MV-4-11 (cell line): ENCODE data around the gene TMEM50A.
"Not testable (repeated sequence)": the region's sequence is repeated elsewhere in the genome, so short reads cannot be mapped to it uniquely, and the experiment has no call there.

Experiments
- DNase-seq: peaks from one replicate; lab custom pipeline; 2025; lab: John Stamatoyannopoulos, UW

TMEM50A gene

DNA sequence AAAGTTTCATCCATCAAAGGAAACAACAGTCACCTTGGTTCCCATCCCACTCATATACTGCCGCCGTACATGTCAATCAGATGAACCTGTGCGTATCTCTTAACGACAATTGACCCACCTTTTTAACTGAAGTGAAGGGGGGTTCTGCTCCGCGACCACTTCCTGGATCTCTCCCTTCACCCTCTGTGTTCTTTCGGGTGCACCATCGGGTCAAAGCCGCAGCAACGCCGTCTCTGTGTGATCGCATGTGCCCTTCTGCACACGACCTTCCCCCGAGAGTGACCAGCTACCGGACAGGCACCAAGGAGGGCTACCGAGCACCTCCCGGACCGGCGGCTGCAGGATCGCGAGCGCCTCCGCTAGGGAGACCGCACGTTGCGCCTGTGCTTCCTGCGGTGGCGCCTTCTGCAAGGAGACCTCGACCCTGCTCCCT, 1.2 kb upstream of the TMEM50A start:
- DNase-seq, result not testable (repeated sequence)

GRCh38 chr1:25337483-25338187, 499 bp upstream of the TMEM50A start:
- DNase-seq, result not testable (repeated sequence)

- no peak for DNase-seq
Measured at GRCh38 chr1:25338986-25339385, 852 bp downstream of the TMEM50A start.

DNA sequence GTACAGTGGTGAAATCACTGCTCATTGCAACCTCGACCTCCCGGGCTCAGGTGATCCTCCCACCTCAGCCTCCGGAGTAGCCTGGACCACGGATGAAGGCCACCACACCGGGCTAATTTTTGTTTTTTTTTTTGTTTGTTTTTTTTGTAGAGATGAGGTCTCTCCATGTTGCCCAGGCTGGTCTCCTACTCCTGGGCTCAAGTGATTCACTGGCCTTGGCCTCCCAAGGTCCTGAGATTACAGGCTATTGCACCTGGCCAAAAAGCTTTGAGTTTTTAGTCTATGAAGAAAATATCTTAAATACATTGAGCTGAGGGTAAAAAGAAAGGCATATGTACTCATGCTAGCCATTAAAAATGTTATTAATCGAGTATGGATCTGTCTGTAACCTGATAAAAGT, 3.6 kb downstream of the TMEM50A start:
- DNase-seq, result no peak

GRCh38 chr1:25342846-25343245, 4.7 kb downstream of the TMEM50A start:
- DNase-seq, result no peak

DNA sequence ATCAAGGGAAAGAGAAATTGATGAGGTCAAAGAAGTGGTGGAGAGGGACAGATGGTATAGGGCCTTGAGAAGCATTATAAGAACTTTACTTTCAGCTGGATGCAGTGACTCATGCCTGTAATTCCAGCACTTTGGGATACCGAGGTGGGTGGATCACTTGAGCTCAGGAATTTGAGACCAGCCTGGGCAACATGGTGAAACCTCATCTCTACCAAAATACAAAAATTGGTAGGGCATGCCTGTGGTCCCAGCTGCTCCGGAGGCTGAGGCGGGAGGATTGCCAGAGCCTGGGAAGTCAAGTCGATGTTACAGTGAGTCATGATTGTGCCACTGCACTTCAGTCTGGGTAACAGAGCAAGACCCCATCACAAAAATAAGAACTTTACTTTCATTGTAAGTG, 5.7 kb downstream of the TMEM50A start:
- no peak for DNase-seq

GRCh38 chr1:25347556-25347955, 9.4 kb downstream of the TMEM50A start:
- DNase-seq, result no peak

DNA sequence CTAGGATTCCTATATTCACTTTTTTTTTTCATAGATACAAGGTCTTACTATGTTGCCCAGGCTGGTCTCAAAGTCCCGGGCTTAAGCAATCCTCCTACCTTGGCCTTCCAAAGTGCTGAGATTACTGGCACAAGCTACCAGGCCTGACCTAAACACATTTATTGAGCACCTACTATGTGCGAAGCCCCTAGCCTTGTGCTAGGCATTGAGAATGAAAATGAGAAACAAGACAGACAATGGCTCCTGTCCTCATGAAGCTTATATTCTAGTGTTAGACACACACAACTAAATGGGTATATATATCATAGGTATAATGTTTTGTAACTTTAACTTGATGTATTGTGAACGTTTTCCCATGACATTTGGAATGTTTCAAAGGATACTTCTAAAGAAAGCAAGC, 11.5 kb downstream of the TMEM50A start:
- no peak for DNase-seq

GRCh38 chr1:25355841-25356395, 17.8 kb downstream of the TMEM50A start:
- no peak for DNase-seq

GRCh38 chr1:25356441-25356840, 18.3 kb downstream of the TMEM50A start:
- DNase-seq, result no peak

- DNase-seq, result no peak
Measured at GRCh38 chr1:25356848-25357247, 18.7 kb downstream of the TMEM50A start.

GRCh38 chr1:25360596-25361581, 22.8 kb downstream of the TMEM50A start:
- no peak for DNase-seq

GRCh38 chr1:25361901-25362300, 23.8 kb downstream of the TMEM50A start:
- DNase-seq, result no peak

DNA sequence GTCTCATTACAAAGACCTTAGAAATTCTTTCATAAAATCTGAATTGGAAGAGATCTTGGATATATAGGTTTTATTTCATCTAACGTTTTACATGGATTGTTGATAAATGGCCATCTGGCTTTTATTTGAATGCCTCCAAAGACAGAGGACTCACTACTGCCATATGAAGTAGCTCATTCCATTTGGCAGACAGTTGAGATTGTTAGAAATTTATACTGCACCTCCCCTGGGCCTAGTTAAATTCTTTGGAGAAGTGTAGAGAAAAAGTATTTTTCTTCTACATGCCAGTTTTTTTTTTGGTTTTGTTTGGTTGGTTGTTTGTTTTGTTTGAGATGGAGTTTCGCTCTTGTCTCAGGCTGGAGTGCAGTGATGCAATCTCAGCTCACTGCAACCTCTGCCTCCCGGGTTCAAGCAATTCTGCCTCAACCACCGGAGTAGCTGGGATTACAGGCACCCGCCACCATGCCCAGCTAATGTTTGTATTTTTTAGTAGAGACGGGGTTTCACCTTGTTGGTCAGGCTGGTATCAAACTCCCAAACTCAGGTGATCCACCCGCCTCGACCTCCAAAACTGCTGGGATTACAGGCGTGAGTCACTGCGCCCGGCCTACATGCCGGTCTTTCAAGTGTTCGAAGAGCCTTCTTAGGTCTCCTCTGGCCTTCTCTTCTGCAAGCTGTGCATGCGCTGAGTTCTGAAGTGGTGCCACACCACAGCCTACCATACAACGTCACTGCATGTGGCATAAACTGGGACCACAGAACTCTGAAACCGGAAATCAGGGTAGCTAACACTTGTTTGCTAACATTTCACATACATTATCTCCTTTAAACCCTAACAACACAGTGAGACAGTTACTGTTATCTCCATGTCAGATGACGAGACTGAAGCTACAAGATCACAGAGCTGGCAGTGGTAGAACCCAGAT, 24.8 kb downstream of the TMEM50A start:
- DNase-seq, result not testable (repeated sequence)

DNA sequence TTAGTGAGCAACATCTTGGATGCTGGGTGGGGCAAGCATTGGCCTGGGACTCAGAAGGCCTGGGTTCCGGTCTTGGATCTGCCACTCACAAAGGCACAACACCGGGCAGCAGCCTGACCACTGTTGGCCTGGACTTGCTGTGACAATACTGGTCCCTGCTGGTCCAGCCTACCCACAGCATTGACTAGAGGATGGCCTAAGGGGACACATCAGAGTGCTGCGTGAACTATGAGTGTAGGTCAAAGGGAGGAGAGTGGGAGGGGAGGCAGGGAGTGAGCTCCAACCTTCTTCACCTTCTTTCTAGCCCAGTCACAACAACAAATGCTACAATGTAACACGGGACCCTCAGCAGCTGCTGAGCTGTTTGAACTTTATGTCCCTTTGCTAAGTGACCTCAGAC, 31.1 kb downstream of the TMEM50A start:
- no peak for DNase-seq

- DNase-seq, result peak; percentile 32
Measured at GRCh38 chr1:25369691-25370271, 31.6 kb downstream of the TMEM50A start.

- not testable (repeated sequence) for DNase-seq
Measured at GRCh38 chr1:25371757-25372156, 33.6 kb downstream of the TMEM50A start.

DNA sequence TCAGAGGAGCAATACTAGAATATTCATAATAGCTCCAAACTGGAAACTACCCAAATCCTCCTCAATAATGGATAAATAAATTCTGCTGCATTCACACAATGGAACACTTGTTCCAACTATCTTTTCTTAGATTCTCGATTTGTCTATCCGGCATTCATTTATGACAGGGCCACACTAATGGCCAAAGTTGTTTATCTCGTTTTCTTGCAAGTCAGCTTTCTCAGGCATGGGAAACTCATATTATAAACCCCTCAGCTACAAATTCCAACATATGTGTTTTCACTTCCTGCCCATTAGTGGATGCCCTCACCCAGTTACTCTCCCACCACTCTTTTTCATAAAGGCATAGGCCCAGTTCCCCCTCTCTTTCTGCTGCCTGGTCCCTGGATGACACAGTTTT, 40.2 kb downstream of the TMEM50A start:
- not testable (repeated sequence) for DNase-seq

- DNase-seq, result not testable (repeated sequence)
Measured at GRCh38 chr1:25382543-25382942, 44.4 kb downstream of the TMEM50A start.

DNA sequence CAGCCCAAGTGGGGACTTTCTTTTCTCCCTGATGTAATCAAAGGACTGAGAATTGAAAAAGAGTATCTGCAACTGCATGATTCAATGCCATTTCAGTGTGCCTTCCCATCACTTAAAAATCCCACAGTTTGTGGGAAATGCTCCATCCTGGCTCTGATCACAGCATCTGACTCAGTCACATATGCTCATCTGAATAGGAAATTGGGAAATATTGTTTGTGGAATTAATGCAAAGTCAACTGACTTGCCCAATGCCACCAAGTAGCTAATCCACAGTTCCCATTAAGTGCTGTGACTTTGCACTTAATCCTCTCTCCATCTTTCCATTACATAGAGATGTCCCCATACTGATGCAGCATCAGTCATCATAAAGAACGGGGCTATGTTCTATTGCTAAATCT, 45.0 kb downstream of the TMEM50A start:
- DNase-seq, result not testable (repeated sequence)

- not testable (repeated sequence) for DNase-seq
Measured at GRCh38 chr1:25383875-25384274, 45.7 kb downstream of the TMEM50A start.
